ENCODE measurements around the gene WFDC9.
"Not testable (repeated sequence)": the region's sequence is repeated elsewhere in the genome, so short reads cannot be mapped to it uniquely, and the experiment has no call there.

Gene WFDC9

GRCh38 chr20:45589725-45590124 lies 41.4 kb downstream of the WFDC9 start:
- DNase-seq = no peak

DNA sequence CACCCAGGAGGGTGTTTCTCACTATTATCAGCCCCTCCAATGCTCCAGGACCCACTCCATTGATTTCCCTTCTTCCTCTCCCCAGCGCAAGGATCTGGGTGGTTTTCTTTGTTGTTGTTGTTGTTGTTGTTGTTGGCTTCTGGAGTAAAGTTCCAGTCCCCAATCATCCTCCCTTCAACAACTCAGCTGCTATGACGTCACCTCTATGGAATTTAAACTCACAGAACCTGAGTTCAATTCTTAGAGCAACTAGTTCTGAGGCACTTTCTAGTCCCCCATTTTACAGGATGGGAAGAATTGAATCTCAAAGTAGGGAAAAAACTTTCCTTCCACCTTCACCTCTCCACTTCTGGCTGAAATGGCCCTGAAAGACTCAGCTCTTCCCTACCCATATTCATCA lies 42.3 kb downstream of the WFDC9 start:
- no peak for DNase-seq

DNA sequence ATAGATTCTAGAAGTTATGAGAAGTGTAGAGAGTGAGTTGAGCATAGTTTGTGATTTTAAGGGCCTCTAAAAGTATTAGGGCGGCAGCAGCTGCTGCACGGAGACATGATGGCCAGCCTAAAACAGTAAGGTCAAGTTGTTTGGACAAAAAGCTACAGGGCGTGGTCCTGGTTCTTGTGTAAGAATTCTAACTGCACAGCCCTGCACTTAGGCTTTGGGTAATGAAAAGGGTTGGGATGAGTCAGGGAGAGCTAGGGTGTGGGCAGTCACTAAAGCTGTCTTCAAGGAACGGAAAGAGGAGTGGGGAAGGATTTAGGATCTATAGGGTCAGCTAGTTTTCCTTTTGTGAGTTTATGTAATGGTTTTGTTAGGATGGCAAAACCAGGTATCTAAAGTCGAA lies 45.1 kb downstream of the WFDC9 start:
- not testable (repeated sequence) for DNase-seq

- DNase-seq = not testable (repeated sequence)
These were observed 46.8 kb downstream of the WFDC9 start for GRCh38 chr20:45584294-45584693.

- DNase-seq = no peak
These were observed 47.6 kb downstream of the WFDC9 start for GRCh38 chr20:45583502-45583901.

- no peak for DNase-seq
These were observed 49.4 kb downstream of the WFDC9 start for GRCh38 chr20:45581702-45582101.

GRCh38 chr20:45579184-45579583 lies 51.9 kb downstream of the WFDC9 start, which contains the start of gene WFDC8:
WFDC8 (minus strand) TSS chr20:45579284; CDS start chr20:45579247, 37 bp downstream.
- no peak for DNase-seq

- no peak for DNase-seq
These were observed 52.9 kb downstream of the WFDC9 start for GRCh38 chr20:45578231-45578630.

DNA sequence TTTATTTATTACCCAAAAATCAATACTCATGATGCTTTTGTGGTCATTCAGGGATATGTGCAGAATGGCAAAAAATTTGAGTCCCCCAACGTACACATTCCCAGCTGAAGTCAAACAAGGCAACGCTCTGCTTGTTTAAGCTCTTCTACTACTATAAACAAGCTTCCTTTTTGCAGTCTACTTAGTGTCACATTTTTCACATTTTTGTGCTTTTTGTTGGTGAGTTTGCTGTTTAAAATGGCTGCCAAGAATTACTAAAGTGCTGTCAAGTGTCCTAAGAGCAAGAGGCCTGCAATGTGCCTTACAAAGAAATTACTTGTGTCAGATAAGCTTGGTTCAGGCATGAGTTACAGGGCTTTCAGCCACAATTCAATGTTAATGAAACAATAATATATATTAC lies 54.1 kb downstream of the WFDC9 start:
- DNase-seq = no peak

GRCh38 chr20:45575931-45576330 lies 55.2 kb downstream of the WFDC9 start:
- no peak for DNase-seq

GRCh38 chr20:45569650-45570049 lies 61.4 kb downstream of the WFDC9 start:
- DNase-seq = not testable (repeated sequence)

- DNase-seq = no peak
These were observed 66.3 kb downstream of the WFDC9 start for GRCh38 chr20:45564760-45565276.

All from NCI-H69 (cell line).